NCI-H345 treated with DMSO at 0.1 percent for 48 hours (cell line): Measurements from ENCODE around the gene MPV17L.
"Not testable (repeated sequence)": the region's sequence is repeated elsewhere in the genome, so short reads cannot be mapped to it uniquely, and the experiment has no call there.

Source experiments
- DNase-seq: peaks from one replicate; lab custom pipeline; 2025; ENCODE audit not compliant: unreplicated experiment; lab: John Stamatoyannopoulos, UW

MPV17L gene

GRCh38 chr16:15407756-15408155, 12.2 kb downstream of the MPV17L start:
- not testable (repeated sequence) for DNase-seq

- DNase-seq = not testable (repeated sequence)
Observed at GRCh38 chr16:15409476-15409875, 13.9 kb downstream of the MPV17L start.

- no peak for DNase-seq
Observed at GRCh38 chr16:15415511-15415985, 20.0 kb downstream of the MPV17L start.

- DNase-seq = no peak
Observed at GRCh38 chr16:15417197-15417596, 21.6 kb downstream of the MPV17L start.

- DNase-seq = no peak
Observed at GRCh38 chr16:15418206-15418605, 22.7 kb downstream of the MPV17L start.

GRCh38 chr16:15421696-15422095, 26.1 kb downstream of the MPV17L start:
- not testable (repeated sequence) for DNase-seq

- no peak for DNase-seq
Observed at GRCh38 chr16:15422222-15422621, 26.7 kb downstream of the MPV17L start.

GRCh38 chr16:15425861-15426260, 30.3 kb downstream of the MPV17L start:
- no peak for DNase-seq

- DNase-seq = no peak
Observed at GRCh38 chr16:15426796-15427195, 31.2 kb downstream of the MPV17L start.

- DNase-seq = no peak
Observed at GRCh38 chr16:15427648-15428239, 32.2 kb downstream of the MPV17L start.

- not testable (repeated sequence) for DNase-seq
Observed at GRCh38 chr16:15430884-15431283, 35.3 kb downstream of the MPV17L start.

- DNase-seq = no peak
Observed at GRCh38 chr16:15434079-15434424, 38.5 kb downstream of the MPV17L start.

- peak; percentile 60 for DNase-seq
Observed at GRCh38 chr16:15434425-15435215, 39.1 kb downstream of the MPV17L start, which contains the start of gene BMERB1. Gene BMERB1, plus strand, starts transcription at chr16:15434588. Its CDS starts 66 bp downstream, at chr16:15434654.

GRCh38 chr16:15435216-15435864, 39.8 kb downstream of the MPV17L start:
- DNase-seq = no peak

GRCh38 chr16:15439102-15439501, 43.5 kb downstream of the MPV17L start:
- no peak for DNase-seq

- DNase-seq = no peak
Observed at GRCh38 chr16:15439521-15439920, 44.0 kb downstream of the MPV17L start.

- no peak for DNase-seq
Observed at GRCh38 chr16:15440852-15441251, 45.3 kb downstream of the MPV17L start.

- DNase-seq = not testable (repeated sequence)
Observed at GRCh38 chr16:15442140-15442539, 46.6 kb downstream of the MPV17L start.

- no peak for DNase-seq
Observed at GRCh38 chr16:15443753-15444152, 48.2 kb downstream of the MPV17L start.

GRCh38 chr16:15444264-15444663, 48.7 kb downstream of the MPV17L start:
- no peak for DNase-seq

- no peak for DNase-seq
Observed at GRCh38 chr16:15445450-15445849, 49.9 kb downstream of the MPV17L start.

GRCh38 chr16:15446901-15447300, 51.3 kb downstream of the MPV17L start:
- no peak for DNase-seq
